Transverse colon (tissue), 4 donors: ENCODE results near the gene WNT11. TPM values are rescaled to one million over a fixed set of nuclear protein-coding genes. Genes with fewer than 3 reads are reported as not detected.

ENCODE experiments used
- DNase-seq: peaks from one replicate; pipeline ENCODE4 v3.0.0-alpha.2; 2019
- H3K27ac ChIP-seq, 4 donors: fragments of 200-600 bp; sonication (generic); 2 replicates each; pipeline ENCODE4 v1.5.1; 2016 to 2018; ENCODE audit warnings: inconsistent platforms in 4 of 4
- H3K27me3 ChIP-seq: fragments of 200-600 bp; sonication (generic); 2 replicates; pipeline ENCODE4 v1.5.1; 2017; ENCODE audit warnings: inconsistent platforms
- H3K36me3 ChIP-seq, 4 donors: fragments of 200-600 bp; sonication (generic); 2 replicates each; pipeline ENCODE4 v1.5.1; 2017 to 2019; ENCODE audit warnings: inconsistent platforms in 4 of 4
- H3K4me1 ChIP-seq, 4 donors: fragments of 200-600 bp; sonication (generic); 2 replicates each; pipeline ENCODE4 v1.5.1; 2017 to 2020; ENCODE audit warnings: inconsistent platforms in 4 of 4
- H3K4me3 ChIP-seq, 4 donors: fragments of 200-600 bp; sonication (generic); 1 replicate in 1 of 4; 2 replicates in 3 of 4; pipeline versions ENCODE4 v1.5.1 to v1.6.1; 2017 to 2019; ENCODE audit warnings: inconsistent platforms in 4 of 4
- H3K9me3 ChIP-seq, 2 donors: fragments of 200-600 bp; sonication (generic); 2 replicates each; pipeline ENCODE4 v1.5.1; 2017 to 2019; ENCODE audit warnings: inconsistent platforms in 2 of 2
- CTCF ChIP-seq, 5 experiments: fragments of 200-600 bp in 3 of 5; fragments of 450-650 bp in 2 of 5; sonication (generic) in 3 of 5; IDR thresholded peaks; 1 replicate in 2 of 5; 2 replicates in 3 of 5; pipeline ENCODE4 v1.5.1; 2016 to 2017; ENCODE audit warnings: antibody characterized with exemption in 5 of 5, inconsistent platforms in 3 of 5, mild to moderate bottlenecking in 2 of 5, moderate library complexity in 1 of 5
- EP300 ChIP-seq: sonication (generic); formaldehyde crosslinking; IDR thresholded peaks from one replicate; pipeline ENCODE4 v1.6.1; 2017; ENCODE audit warnings: antibody characterized with exemption, low read depth
- POLR2A ChIP-seq: fragments of 450-650 bp; IDR thresholded peaks from one replicate; pipeline ENCODE4 v1.6.1; 2016; ENCODE audit warnings: antibody characterized with exemption, mild to moderate bottlenecking, moderate library complexity
- POLR2AphosphoS5 ChIP-seq, 3 donors: sonication (generic); formaldehyde crosslinking; IDR thresholded peaks; one replicate each; pipeline ENCODE4 v1.6.1; 2016; ENCODE audit warnings: antibody characterized with exemption in 3 of 3
- WGBS, 2 donors: methylation state at CpG; one replicate each; pipeline ENCODE4 v1.1.5; 2018; ENCODE audit warnings: low coverage in 1 of 2; 5-methylcytosine and 5-hydroxymethylcytosine counted together
- in situ Hi-C, 4 donors: fragments of 200-750 bp; cut with MboI; loops; one replicate each; pipeline versions ENCODE4 v1.15.0 to v1.15.1; 2017; ENCODE audit warnings: low sequenced_read_pairs in 3 of 4, low pct_ligation_motif_present in 1 of 4, low pct_unique_long_range_greater_than_20kb in 1 of 4
- intact Hi-C: fragments of 100-400 bp; cut with DNase I; formaldehyde crosslinking; loops from one replicate; pipeline ENCODE4 v1.15.1; 2023; ENCODE audit warnings: low total_unique reads
- total RNA-seq, 4 donors: library from RNA; depleted of rRNA; stranded (reverse); fragments of >200 nt; gene quantifications; one replicate each; pipeline ENCODE4 v1.1.0, GENCODE V29; 2016

Gene WNT11
- total RNA-seq, 4 donors from 2014 or later: 2.4 to 14.6 (median 9.9) TPM

- Histone ChIP-seq H3K9me3 (no peaks in the 10 kb centered on the region), H3K4me3 (no peak overlapping the region), H3K27ac (peak overlapping the region in 3 of 4 donors; percentile 82 to 93 (median 83)), H3K36me3 (no peaks in the 10 kb centered on the region), H3K4me1 (peaks cover 4 to 27% (median 12%) of the 10 kb centered on the region in 4 donors), H3K27me3 (no peaks in the 10 kb centered on the region)
- in situ Hi-C loops (no loop called here), intact Hi-C loops (no loop called here)
- DNase-seq: no peak
- TF ChIP-seq POLR2A (no peak), CTCF (IDR thresholded peaks at IDR 0.05) (no peak), EP300 (no peak), POLR2AphosphoS5 (IDR thresholded peaks at IDR 0.05) (no peak)
- 94% methylated on average over 9 of the region's 9 CpGs; no CpG with 5 or more reads in 1 of the 2 donors for WGBS, 2 donors
Observed at GRCh38 chr11:76233196-76233921, 27.1 kb upstream of the WNT11 start.

GRCh38 chr11:76232026-76232665 lies 25.8 kb upstream of the WNT11 start:
- no peak overlapping the region for H3K4me3 ChIP-seq
- TF ChIP-seq POLR2A (no peak), CTCF (IDR thresholded peaks at IDR 0.05) (no peak), EP300 (no peak)
- WGBS, 2 donors: 35 to 39% methylated on average over 4 to 10 of the region's 10 CpGs
- no peaks in the 10 kb centered on the region for H3K9me3 ChIP-seq
- in situ Hi-C loops: no loop called here
- peak; percentile 23 for DNase-seq
- peaks cover 4 to 30% (median 12%) of the 10 kb centered on the region in 4 donors for H3K4me1 ChIP-seq
- H3K27ac ChIP-seq: no peak overlapping the region
- H3K27me3 ChIP-seq: no peaks in the 10 kb centered on the region
- intact Hi-C loops: no loop called here
- H3K36me3 ChIP-seq: no peaks in the 10 kb centered on the region

GRCh38 chr11:76231121-76231738 lies 24.9 kb upstream of the WNT11 start:
- no peaks in the 10 kb centered on the region for H3K27me3 ChIP-seq
- no peak overlapping the region for H3K4me3 ChIP-seq
- H3K4me1 ChIP-seq: peaks cover 4 to 26% (median 12%) of the 10 kb centered on the region in 4 donors
- no peak for TF ChIP-seq EP300
- TF ChIP-seq POLR2A: no peak
- no peak for TF ChIP-seq CTCF (IDR thresholded peaks at IDR 0.05)
- no peak for TF ChIP-seq POLR2AphosphoS5 (IDR thresholded peaks at IDR 0.05)
- no peak overlapping the region for H3K27ac ChIP-seq
- intact Hi-C loops (no loop called here), in situ Hi-C loops (no loop called here)
- no peaks in the 10 kb centered on the region for H3K36me3 ChIP-seq
- H3K9me3 ChIP-seq: no peaks in the 10 kb centered on the region
- WGBS, 2 donors: 91% methylated on average over 6 of the region's 6 CpGs; no CpG with 5 or more reads in 1 of the 2 donors
- DNase-seq: no peak

GRCh38 chr11:76230392-76230791 lies 24.1 kb upstream of the WNT11 start:
- peaks cover 4 to 26% (median 12%) of the 10 kb centered on the region in 4 donors for H3K4me1 ChIP-seq
- DNase-seq: no peak
- WGBS, 2 donors: 80 to 82% methylated on average over 1 to 7 of the region's 8 CpGs

More at GRCh38 chr11:76230392-76230791, 24.1 kb upstream of the WNT11 start:
- TF ChIP-seq POLR2AphosphoS5 (IDR thresholded peaks at IDR 0.05) (no peak), EP300 (no peak), CTCF (IDR thresholded peaks at IDR 0.05) (no peak), POLR2A (no peak)
- intact Hi-C loops (no loop called here), in situ Hi-C loops (no loop called here)
- no peaks in the 10 kb centered on the region for H3K27me3 ChIP-seq
- no peak overlapping the region for H3K27ac ChIP-seq
- H3K36me3 ChIP-seq: no peaks in the 10 kb centered on the region
- no peak overlapping the region for H3K4me3 ChIP-seq
- no peaks in the 10 kb centered on the region for H3K9me3 ChIP-seq
